ENCODE measurements around the gene CHRND.

DNA sequence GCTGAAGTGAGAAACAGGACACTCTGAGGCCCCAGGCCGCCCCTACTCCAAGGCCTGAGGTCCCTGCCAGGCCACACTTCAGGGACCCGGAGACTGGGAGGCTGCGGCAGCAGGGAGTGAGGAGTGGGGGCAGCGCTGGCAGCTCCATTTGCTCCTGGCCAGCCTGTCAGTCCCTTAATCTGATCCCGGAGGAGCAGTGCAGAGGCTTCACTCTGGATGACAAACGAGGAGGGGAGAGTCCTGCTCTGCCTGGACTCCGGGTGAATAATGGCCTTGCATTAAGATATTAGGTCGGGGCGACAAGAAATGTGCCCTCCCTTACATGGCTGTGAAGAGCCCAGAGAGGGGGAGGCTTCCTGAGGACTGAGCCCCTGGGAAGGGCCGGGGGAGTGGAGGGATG lies 20.1 kb upstream of the CHRND start:
- TF ChIP-seq, protein P1, sequence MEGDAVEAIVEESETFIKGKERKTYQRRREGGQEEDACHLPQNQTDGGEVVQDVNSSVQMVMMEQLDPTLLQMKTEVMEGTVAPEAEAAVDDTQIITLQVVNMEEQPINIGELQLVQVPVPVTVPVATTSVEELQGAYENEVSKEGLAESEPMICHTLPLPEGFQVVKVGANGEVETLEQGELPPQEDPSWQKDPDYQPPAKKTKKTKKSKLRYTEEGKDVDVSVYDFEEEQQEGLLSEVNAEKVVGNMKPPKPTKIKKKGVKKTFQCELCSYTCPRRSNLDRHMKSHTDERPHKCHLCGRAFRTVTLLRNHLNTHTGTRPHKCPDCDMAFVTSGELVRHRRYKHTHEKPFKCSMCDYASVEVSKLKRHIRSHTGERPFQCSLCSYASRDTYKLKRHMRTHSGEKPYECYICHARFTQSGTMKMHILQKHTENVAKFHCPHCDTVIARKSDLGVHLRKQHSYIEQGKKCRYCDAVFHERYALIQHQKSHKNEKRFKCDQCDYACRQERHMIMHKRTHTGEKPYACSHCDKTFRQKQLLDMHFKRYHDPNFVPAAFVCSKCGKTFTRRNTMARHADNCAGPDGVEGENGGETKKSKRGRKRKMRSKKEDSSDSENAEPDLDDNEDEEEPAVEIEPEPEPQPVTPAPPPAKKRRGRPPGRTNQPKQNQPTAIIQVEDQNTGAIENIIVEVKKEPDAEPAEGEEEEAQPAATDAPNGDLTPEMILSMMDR (conservative IDR thresholded peaks at IDR 0.05), result no peak
- no peak for TF ChIP-seq EZH2 (IDR thresholded peaks at IDR 0.05; ENCODE audit: low read depth)

Data from PC-9 (cell line).